GM23338 (cell line): ENCODE data around the gene MARF1. TPM values are rescaled to one million over a fixed set of nuclear protein-coding genes. Genes with fewer than 3 reads are reported as not detected.

Experiments used
- ATAC-seq: fragments of 200-7000 bp; cut with Tn5 transposase; 3 replicates; pipeline ENCODE4 v1.9.1; 2020
- DNase-seq: peaks from one replicate; pipeline ENCODE4 v3.0.0-alpha.2; 2015; ENCODE audit warnings: low spot score
- H2AFZ ChIP-seq: fragments of 200-600 bp; sonication (generic); 2 replicates; pipeline ENCODE4 v1.8.0; 2016; ENCODE audit warnings: antibody characterized with exemption, mild to moderate bottlenecking, moderate library complexity
- H3F3A ChIP-seq: fragments of 200-600 bp; sonication (generic); replicated peaks from 2 replicates; pipeline ENCODE4 v1.8.0; 2017; ENCODE audit warnings: antibody characterized with exemption, mixed run types, low read depth
- H3K27ac ChIP-seq: fragments of 200-600 bp; sonication (generic); 2 replicates; pipeline ENCODE4 v1.6.1; 2016; ENCODE audit warnings: low read depth
- H3K27me3 ChIP-seq: fragments of 200-600 bp; sonication (generic); 2 replicates; pipeline ENCODE4 v1.8.0; 2016; ENCODE audit warnings: mild to moderate bottlenecking, mixed run types, moderate library complexity; ENCODE audit not compliant: insufficient read depth
- H3K36me3 ChIP-seq: fragments of 200-600 bp; sonication (generic); 2 replicates; pipeline ENCODE4 v1.8.0; 2016; ENCODE audit warnings: mild to moderate bottlenecking; ENCODE audit not compliant: insufficient read depth
- H3K4me1 ChIP-seq: fragments of 200-600 bp; sonication (generic); 2 replicates; pipeline ENCODE4 v1.8.0; 2016; ENCODE audit warnings: mild to moderate bottlenecking, moderate library complexity; ENCODE audit not compliant: insufficient read depth
- H3K4me2 ChIP-seq: fragments of 200-600 bp; sonication (generic); 2 replicates; pipeline ENCODE4 v1.7.1; 2017; ENCODE audit warnings: mixed run types
- H3K4me3 ChIP-seq: fragments of 200-600 bp; sonication (generic); 2 replicates; pipeline ENCODE4 v1.6.1; 2016; ENCODE audit warnings: mixed run types
- H3K79me2 ChIP-seq: fragments of 200-600 bp; sonication (generic); replicated peaks from 2 replicates; pipeline ENCODE4 v1.8.0; 2017; ENCODE audit warnings: mild to moderate bottlenecking; ENCODE audit not compliant: insufficient read depth
- H3K9me2 ChIP-seq: fragments of 200-600 bp; sonication (generic); 2 replicates; pipeline ENCODE4 v1.8.0; 2017; ENCODE audit not compliant: insufficient read depth
- H4K20me1 ChIP-seq: fragments of 200-600 bp; sonication (generic); replicated peaks from 2 replicates; pipeline ENCODE4 v1.8.0; 2017; ENCODE audit warnings: mild to moderate bottlenecking; ENCODE audit not compliant: insufficient read depth
- H3K27ac Mint-ChIP-seq: 2 replicates; pipeline ENCODE4 v1.8.0; 2020; ENCODE audit warnings: inconsistent platforms, mild to moderate bottlenecking, moderate library complexity, mixed read lengths
- H3K27me3 Mint-ChIP-seq: 3 replicates; pipeline ENCODE4 v1.8.0; 2022; ENCODE audit warnings: low read depth, mild to moderate bottlenecking, moderate library complexity, mixed read lengths, inconsistent platforms; ENCODE audit not compliant: insufficient read depth, poor library complexity
- H3K36me3 Mint-ChIP-seq: 3 replicates; pipeline ENCODE4 v1.8.0; 2021; ENCODE audit warnings: low read depth, mild to moderate bottlenecking, inconsistent platforms, moderate library complexity, mixed read lengths
- H3K4me1 Mint-ChIP-seq: 3 replicates; pipeline ENCODE4 v1.8.0; 2020; ENCODE audit warnings: mild to moderate bottlenecking, inconsistent platforms, mixed read lengths
- H3K4me3 Mint-ChIP-seq: 3 replicates; pipeline ENCODE4 v1.8.0; 2021; ENCODE audit warnings: moderate library complexity, mild to moderate bottlenecking, inconsistent platforms, mixed read lengths
- H3K9me3 Mint-ChIP-seq: 3 replicates; pipeline ENCODE4 v1.8.0; 2020; ENCODE audit warnings: moderate library complexity, mild to moderate bottlenecking, inconsistent platforms, mixed read lengths
- CREB1 ChIP-seq: fragments of 250-450 bp; sonication (Bioruptor Pico); IDR thresholded peaks from 2 replicates; pipeline ENCODE4 v1.5.0; 2020; ENCODE audit warnings: low read depth, mild to moderate bottlenecking, moderate library complexity
- EZH2 ChIP-seq: fragments of 200-600 bp; sonication (generic); IDR thresholded peaks from one replicate; pipeline ENCODE4 v1.8.0; 2017; ENCODE audit warnings: antibody characterized with exemption, mild to moderate bottlenecking, low read depth; ENCODE audit not compliant: unreplicated experiment
- EZH2phosphoT487 ChIP-seq: fragments of 200-600 bp; sonication (generic); IDR thresholded peaks from one replicate; pipeline ENCODE4 v1.8.1; 2018; ENCODE audit warnings: antibody characterized with exemption; ENCODE audit not compliant: unreplicated experiment
- STAT1 ChIP-seq: IDR thresholded peaks from one replicate; pipeline ENCODE4 v1.6.1; 2016; ENCODE audit warnings: antibody characterized with exemption; ENCODE audit not compliant: unreplicated experiment
- ZNF331 ChIP-seq: fragments of 250-450 bp; sonication (Bioruptor Pico); IDR thresholded peaks from 2 replicates; pipeline ENCODE4 v1.5.0; 2020; ENCODE audit warnings: low read depth, mild to moderate bottlenecking, moderate library complexity
- polyA plus RNA-seq: library from polyadenylated mRNA; unstranded; fragments of >200 nt; fragmentation: Nextera tagmentation; extraction: Ambion mirVana; gene quantifications from 2 replicates; pipeline ENCODE4 v1.2.1, GENCODE V29; 2016
- total RNA-seq: library from RNA; depleted of rRNA; stranded (reverse); fragments of >200 nt; shearing (Covaris generic); gene quantifications from 2 replicates; pipeline ENCODE4 v1.2.3, GENCODE V29; 2014
- TF ChIP-seq, protein P1 (sequence below): fragments of 250-450 bp; sonication (Bioruptor Pico); IDR thresholded peaks from 2 replicates; pipeline ENCODE4 v1.5.0; 2020; ENCODE audit warnings: mild to moderate bottlenecking, moderate library complexity

MARF1 gene
- total and polyA plus RNA-seq, 2 experiments from 2014 or later = 8.3 to 16.0 TPM

DNA sequence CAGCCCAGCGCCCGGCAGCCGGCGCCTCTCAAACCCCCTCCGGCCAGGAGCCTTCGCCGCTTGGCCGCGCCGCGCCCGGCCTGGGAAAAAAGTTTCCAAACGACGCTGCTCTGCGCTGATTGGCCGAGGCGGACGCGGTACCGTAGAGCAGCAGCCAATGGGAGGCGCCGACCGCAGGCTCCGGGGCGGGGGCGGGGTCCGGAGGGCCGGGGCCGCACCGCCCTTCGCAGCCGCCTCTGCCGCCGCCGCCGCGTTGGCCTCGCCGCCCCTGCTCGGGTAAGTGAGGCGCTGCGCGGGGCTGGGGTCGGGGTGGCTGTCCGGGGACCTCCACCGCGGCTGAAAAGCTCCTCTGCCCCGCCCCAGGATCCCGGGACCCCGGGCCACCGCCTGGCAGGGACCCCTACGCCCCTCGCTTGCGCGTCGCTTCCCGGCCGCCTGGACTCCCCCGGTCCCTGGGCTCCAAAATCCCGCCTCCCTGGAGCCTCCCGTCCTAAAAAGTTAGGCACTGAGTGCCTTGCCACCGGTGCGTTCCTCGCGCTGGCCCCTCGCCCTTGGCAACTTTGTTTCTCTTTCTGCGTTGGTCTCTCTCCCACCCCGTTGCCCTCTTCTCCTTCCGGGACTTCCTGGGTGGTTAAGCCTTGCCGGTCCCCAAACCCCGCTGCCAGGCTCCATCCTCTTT lies 7.2 kb upstream of the MARF1 start, which contains the start of gene NDE1 (continued):
- TF ChIP-seq, protein P1, sequence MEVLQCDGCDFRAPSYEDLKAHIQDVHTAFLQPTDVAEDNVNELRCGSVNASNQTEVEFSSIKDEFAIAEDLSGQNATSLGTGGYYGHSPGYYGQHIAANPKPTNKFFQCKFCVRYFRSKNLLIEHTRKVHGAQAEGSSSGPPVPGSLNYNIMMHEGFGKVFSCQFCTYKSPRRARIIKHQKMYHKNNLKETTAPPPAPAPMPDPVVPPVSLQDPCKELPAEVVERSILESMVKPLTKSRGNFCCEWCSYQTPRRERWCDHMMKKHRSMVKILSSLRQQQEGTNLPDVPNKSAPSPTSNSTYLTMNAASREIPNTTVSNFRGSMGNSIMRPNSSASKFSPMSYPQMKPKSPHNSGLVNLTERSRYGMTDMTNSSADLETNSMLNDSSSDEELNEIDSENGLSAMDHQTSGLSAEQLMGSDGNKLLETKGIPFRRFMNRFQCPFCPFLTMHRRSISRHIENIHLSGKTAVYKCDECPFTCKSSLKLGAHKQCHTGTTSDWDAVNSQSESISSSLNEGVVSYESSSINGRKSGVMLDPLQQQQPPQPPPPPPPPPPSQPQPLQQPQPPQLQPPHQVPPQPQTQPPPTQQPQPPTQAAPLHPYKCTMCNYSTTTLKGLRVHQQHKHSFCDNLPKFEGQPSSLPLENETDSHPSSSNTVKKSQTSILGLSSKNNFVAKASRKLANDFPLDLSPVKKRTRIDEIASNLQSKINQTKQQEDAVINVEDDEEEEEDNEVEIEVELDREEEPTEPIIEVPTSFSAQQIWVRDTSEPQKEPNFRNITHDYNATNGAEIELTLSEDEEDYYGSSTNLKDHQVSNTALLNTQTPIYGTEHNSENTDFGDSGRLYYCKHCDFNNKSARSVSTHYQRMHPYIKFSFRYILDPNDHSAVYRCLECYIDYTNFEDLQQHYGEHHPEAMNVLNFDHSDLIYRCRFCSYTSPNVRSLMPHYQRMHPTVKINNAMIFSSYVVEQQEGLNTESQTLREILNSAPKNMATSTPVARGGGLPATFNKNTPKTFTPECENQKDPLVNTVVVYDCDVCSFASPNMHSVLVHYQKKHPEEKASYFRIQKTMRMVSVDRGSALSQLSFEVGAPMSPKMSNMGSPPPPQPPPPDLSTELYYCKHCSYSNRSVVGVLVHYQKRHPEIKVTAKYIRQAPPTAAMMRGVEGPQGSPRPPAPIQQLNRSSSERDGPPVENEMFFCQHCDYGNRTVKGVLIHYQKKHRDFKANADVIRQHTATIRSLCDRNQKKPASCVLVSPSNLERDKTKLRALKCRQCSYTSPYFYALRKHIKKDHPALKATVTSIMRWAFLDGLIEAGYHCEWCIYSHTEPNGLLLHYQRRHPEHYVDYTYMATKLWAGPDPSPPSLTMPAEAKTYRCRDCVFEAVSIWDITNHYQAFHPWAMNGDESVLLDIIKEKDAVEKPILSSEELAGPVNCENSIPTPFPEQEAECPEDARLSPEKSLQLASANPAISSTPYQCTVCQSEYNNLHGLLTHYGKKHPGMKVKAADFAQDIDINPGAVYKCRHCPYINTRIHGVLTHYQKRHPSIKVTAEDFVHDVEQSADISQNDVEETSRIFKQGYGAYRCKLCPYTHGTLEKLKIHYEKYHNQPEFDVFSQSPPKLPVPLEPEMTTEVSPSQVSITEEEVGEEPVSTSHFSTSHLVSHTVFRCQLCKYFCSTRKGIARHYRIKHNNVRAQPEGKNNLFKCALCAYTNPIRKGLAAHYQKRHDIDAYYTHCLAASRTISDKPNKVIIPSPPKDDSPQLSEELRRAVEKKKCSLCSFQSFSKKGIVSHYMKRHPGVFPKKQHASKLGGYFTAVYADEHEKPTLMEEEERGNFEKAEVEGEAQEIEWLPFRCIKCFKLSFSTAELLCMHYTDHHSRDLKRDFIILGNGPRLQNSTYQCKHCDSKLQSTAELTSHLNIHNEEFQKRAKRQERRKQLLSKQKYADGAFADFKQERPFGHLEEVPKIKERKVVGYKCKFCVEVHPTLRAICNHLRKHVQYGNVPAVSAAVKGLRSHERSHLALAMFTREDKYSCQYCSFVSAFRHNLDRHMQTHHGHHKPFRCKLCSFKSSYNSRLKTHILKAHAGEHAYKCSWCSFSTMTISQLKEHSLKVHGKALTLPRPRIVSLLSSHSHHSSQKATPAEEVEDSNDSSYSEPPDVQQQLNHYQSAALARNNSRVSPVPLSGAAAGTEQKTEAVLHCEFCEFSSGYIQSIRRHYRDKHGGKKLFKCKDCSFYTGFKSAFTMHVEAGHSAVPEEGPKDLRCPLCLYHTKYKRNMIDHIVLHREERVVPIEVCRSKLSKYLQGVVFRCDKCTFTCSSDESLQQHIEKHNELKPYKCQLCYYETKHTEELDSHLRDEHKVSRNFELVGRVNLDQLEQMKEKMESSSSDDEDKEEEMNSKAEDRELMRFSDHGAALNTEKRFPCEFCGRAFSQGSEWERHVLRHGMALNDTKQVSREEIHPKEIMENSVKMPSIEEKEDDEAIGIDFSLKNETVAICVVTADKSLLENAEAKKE (CRISPR knock-in tag) = no peak

DNA sequence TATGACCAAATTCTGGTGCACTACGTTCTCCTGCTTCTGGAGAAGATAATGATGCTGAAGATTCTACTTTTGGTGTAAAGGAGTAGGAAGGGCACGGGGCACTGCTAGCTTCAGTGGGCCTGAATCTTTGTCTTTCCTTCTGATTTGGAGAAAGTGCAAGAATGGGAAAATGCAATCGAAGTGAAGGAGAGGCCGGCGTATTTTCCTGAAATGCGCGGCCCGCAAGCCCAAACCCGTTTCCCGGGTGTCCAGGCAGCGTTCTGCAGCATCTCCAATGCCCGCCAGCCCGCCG lies 6.7 kb upstream of the MARF1 start:
- H3K4me3 ChIP-seq = peak overlapping the region; percentile 97
- DNase-seq (no peak), ATAC-seq (no peak; the same call in 2 of the 3 replicates)
- H3K4me1 Mint-ChIP-seq = peaks cover 3% of the 10 kb centered on the region; the same call in 1 of the 3 replicates
- H3F3A ChIP-seq = peaks cover 11% of the 10 kb centered on the region
- peaks cover 39% of the 10 kb centered on the region for H3K79me2 ChIP-seq
- peak overlapping the region; percentile 83; the same call in 1 of the 2 replicates for H3K27ac Mint-ChIP-seq
- no peaks in the 10 kb centered on the region for H3K27me3 ChIP-seq
- peaks cover 11% of the 10 kb centered on the region for H3K27me3 Mint-ChIP-seq
- H3K36me3 ChIP-seq = no peaks in the 10 kb centered on the region
- no peaks in the 10 kb centered on the region for H3K9me2 ChIP-seq
- H3K36me3 Mint-ChIP-seq = peaks cover 9% of the 10 kb centered on the region; the same call in 2 of the 3 replicates
- H3K4me2 ChIP-seq = peak overlapping the region; percentile 85
- H3K9me3 Mint-ChIP-seq = no peaks in the 10 kb centered on the region
- no peaks in the 10 kb centered on the region for H3K4me1 ChIP-seq
- H4K20me1 ChIP-seq = no peaks in the 10 kb centered on the region; the same call in none of the 2 replicates
- H3K4me3 Mint-ChIP-seq = peak overlapping the region; percentile 100
- peak overlapping the region; percentile 99 for H2AFZ ChIP-seq
- H3K27ac ChIP-seq = peak overlapping the region; percentile 91; the same call in 1 of the 2 replicates
- TF ChIP-seq ZNF331 (CRISPR knock-in tag) = no peak
- no peak for TF ChIP-seq CREB1 (CRISPR knock-in tag)
- TF ChIP-seq, protein P1 (CRISPR knock-in tag) = no peak
- no peak for TF ChIP-seq EZH2phosphoT487
- TF ChIP-seq EZH2 = no peak
- no peak for TF ChIP-seq STAT1
